Heart left ventricle (tissue), 13 donors: ENCODE data around the gene ADGRL3.

Source experiments
- CTCF ChIP-seq, 12 donors: fragments of 200-600 bp; sonication (generic) in 4 of 12; IDR thresholded peaks; one replicate each; pipeline versions ENCODE4 v1.5.0 to v1.8.0; 2018 to 2022; ENCODE audit warnings: antibody characterized with exemption in 12 of 12, mild to moderate bottlenecking in 5 of 12
- POLR2A ChIP-seq, 2 donors: fragments of 450-650 bp; IDR thresholded peaks; one replicate each; pipeline ENCODE4 v1.6.1; 2017; ENCODE audit warnings: antibody characterized with exemption in 2 of 2, mild to moderate bottlenecking in 2 of 2, moderate library complexity in 2 of 2
- donor health status: ischemic (EF 13 %, LVEDD 7.1; RV severe dilation, severe dysfunction).
- donor health status: DM: no; HTN: yes; CAD: no.
- donor health status: DM: no; HTN: no; CAD: no.
- donor health status: ischemic (EF 25% LVEDD 6.9; RV normal size, moderate dysfunction).
- donor health status: ischemic (EF 25% LVEDD 5.7; RV mildly dilated, moderate dysfunction).
- donor health status: ischemic (EF 35%, LVEDD 5.7; RV mildly dilated, moderate dysfunction).
- donor health status: nonischemic (EF 11% LVEDD 7.7; RV severe dilation, severe dysfunction).
- donor health status: DM: yes; HTN: yes; CAD: no.
- donor health status: PGD.
- donor health status: ischemic (EF 29% LVEDD 5.4; RV normal size, mild dysfunction).
- donor health status: nonischemic (EF 23%, LVEDD 6.1; RV moderate dilation, normal function).

GRCh38 chr4:62018537-62018936, 818.4 kb downstream of the ADGRL3 start:
- TF ChIP-seq CTCF (IDR thresholded peaks at IDR 0.05), result no peak
- no peak for TF ChIP-seq POLR2A (IDR thresholded peaks at IDR 0.05)
